HUDEP-2 (cell line): ENCODE data around the gene TULP4.
"Not testable (repeated sequence)": the region's sequence is repeated elsewhere in the genome, so short reads cannot be mapped to it uniquely, and the experiment has no call there.

Experiments
- DNase-seq, 76 experiments: peaks; one replicate each; lab custom pipeline; 2025; ENCODE audit not compliant: unreplicated experiment in 76 of 76; lab: John Stamatoyannopoulos, UW

Gene TULP4

DNA sequence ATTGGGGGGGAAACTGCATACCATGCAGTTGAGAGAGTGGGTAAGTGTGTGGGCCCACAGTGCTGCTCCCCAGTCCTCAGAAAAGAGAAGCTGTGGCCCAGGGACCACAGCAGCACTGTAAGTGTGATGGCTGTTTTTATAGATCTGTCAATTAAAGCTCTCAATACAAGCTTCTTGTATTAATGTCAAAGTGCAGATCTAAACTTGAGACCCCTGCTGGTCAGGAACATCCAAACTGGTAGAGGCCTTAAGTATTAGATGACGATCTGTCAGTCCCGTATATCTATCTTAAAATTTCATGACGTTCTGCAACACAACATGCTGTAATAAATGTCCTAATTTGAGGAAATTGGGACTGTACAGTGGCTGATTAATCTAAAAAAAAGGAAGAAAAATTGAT lies 74.8 kb downstream of the TULP4 start:
- DNase-seq = peak in 9 of 76 experiments; percentile 5 to 27 (median 11)

DNA sequence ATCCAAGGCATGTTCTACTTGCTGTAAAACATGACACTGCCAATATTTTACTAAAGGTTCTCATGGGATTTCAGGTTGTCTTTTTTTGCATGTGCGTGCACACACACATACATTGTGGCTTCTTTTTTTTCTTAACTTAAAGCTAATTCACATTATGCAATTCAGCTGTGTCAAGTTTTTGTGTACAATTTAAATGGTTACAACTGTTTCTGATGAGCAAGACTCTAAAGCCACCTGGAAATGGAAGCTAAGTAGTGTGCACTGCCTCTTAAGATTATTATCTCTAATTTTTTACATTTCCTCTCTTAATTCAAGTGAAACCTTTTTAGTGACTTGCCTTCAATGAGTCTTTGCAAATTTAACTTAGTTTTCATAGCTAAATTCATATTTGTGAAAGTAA lies 75.3 kb downstream of the TULP4 start:
- no peak for DNase-seq

DNA sequence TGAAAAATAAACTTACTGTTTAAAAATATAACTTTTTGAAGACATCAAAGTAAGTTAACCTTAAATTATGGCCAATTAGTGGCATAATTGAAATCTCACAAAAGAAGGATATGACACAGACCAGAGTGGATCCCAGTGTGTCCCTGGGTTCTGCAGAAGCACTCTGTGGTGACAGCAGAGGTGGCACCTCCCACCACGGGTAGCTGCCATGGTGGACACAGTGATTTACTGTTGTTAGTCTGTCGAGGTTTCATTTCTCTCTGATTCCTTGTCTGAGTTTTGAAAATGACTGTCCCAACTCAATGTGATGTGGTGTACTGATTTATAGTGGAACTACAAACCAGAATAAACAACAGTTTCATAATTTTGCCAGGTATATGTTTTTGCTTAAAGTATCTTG lies 76.5 kb downstream of the TULP4 start:
- no peak for DNase-seq

DNA sequence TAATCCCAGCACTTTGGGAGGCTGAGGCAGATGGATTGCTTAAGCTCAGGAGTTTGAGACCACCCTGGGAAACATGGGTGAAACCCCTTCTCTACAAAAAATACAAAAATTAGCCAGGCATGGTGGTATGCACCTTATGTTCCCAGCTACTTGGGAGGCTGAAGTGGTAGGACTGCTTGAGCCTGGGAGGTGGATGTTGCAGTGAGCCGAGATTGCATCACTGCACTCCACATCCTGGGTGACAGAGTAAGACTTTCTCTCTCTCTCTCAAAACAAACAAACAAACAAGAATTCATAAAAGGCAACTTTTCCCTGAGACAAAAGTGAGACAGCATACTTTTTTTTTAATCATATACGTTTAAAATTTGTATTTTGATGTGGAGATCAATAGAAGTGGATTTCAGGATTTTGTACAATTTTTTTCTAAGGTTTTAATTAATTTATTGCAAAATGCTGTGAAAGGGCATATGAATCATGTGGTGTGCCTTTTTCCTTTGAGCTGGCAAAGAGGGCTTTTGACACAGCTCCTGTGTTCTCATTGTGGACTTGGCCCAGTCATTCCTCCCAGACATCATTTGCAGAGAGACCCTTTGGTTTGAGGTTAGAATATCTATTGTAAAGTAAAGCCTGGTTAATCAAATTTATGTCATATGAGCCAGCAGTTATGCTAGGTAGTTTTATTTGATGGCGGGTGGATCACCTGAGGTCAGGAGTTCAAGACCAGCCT lies 77.1 kb downstream of the TULP4 start:
- DNase-seq = no peak

DNA sequence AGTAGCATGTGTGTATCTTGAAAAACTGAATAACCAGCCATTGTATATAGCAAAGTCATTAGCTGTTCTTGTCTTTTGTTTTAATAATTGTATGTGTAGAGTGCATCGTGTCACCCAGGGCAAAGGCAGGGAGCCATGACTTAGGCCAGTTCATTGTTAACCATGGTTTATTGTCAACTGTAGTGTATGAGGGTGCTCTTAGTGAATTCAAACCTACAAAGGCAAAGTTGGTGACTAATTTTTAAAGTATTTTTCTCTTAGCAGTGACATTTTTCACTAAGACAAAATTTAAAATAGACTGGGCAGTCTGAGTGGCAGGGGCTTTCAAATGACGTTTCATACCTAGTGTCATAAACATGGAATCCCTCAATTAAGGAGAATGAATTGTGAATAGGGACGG lies 79.0 kb downstream of the TULP4 start:
- DNase-seq = no peak

DNA sequence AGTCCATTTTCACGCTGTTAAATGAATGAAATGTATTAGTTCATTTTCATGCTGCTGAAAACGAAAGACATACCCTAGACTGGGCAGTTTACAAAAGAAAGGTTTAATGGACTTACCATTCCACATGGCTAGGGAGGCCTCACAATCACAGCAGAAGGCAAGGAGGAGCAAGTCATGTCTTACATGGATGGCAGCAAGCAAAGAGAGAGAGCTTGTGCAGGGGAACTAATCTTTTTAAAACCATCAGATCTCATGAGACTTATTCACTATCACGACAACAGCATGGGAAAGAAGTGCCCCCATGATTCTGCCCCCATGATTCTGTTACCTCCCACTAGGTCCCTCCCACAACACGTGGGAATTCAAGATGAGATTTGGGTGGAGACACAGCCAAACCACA lies 79.7 kb downstream of the TULP4 start:
- not testable (repeated sequence) for DNase-seq

DNA sequence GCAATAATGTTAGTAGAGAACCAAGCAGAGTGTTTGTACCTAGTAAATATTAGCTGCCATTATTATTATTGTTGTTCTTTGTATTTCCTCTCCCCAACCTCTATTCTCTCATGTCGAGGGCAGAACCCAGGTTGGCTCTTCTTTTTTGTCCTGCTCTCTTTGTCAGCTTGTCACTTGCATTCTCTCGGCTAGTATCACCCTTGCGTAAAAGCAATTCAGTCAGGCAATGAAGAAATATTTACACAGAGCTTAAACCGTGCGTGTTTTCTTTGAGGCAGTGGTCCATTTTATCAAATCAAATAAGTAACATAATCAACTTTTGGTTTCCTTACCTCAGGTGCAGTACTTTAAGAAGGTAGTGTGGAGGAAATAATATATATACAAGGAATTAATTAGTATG lies 83.9 kb downstream of the TULP4 start:
- no peak for DNase-seq

DNA sequence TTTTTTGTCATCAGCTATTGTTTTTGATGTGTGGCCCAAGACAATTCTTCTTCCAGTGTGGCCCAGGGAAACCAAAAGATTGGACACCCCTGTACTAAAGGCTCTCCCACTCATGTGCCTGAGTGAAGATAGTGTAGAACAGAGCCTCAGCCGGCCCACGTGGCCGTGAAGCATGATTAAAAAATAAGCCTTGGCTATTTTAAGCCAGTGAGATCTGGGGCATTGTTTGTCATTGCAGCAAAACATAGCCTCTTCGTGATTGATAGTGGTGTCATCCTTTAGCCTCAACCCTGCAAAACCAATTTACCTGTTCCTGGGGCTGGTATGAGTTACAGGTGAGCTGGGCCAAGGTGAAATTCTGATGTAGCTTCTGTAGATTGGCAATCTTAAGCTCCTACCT lies 85.3 kb downstream of the TULP4 start:
- DNase-seq = no peak

DNA sequence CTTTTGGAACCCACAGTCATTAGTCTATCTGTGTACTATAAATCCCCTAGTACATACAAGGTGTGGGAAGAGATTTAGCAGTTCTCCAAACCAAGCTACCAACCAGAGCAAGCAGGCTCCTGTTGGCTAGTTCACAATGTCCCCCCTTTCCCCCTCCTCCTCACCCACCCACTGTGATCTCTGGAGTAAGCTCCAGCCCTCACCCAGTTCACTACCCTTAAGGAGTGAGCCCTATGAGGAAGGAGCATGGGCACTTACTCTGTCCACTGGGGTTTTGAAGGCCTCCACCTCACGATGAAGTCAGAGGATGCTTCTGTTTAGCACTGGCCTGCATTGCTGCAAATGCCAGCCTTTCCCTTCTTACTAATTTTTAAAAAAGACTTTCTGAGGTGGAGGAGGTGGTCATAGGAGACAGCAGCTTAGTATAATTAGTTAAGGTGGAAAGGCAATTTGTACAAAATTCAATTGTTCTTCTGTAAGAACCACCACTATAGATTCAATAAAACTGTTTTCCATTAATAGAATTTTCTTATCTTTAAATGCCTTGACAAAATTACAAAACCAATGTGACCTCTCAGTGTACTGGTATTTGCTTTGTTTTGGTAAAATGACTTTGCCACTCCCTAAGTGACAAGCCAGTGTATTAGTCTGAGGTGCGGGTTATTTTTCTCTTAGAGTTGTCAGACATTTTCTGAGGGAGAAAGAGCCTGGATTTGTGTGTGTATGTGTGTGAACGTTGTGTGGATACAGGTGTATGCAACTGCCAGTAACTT lies 86.2 kb downstream of the TULP4 start:
- DNase-seq = no peak

DNA sequence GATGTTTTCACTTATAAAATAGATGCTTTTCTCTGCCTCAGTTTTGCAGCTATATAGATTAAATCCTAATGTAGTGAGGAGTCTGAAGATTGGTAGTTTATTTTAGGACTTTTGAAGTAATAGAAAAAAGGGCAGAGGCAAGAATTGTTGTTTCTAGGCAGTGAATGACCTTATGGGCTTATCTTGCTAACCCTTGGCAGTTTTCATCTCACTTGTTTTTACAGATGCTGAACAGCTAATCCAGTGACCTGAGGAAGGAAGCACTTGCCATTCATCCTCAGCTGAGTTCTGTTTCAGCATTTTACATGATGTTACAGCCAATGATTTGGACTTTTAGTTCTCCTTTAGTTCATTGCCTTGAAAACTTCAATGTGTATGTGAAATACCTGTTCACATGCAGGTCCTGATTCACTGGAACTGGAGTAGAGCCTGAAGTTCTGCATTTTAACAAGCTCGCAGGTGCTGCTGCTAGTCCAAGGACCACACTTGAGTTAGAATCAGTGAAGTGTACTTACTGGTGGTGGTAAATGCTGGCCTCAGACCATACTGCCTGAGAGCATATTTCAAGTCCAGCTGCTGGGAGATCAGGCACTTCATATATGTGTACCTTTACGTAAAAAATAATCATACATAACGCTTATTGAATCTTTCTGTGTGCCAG lies 86.9 kb downstream of the TULP4 start:
- DNase-seq = no peak

DNA sequence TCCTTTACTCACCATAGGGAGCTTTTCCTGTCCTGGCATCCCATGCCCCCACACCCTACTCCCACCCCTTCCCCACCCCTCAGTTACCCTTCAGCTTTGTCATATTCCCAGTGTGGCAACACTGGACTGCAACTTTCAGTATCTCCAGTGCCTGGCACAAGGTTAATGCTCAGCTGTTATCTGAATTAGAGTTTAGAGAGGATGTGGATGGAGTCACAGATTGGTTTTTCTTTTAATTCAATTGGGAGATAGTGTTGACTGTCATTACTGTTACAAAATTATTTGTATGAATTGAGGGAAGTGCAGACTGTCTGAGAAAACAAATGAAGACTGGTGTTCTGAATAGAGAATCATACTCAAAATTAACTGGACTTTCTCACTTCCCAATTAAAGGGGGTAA lies 89.9 kb downstream of the TULP4 start:
- no peak for DNase-seq

DNA sequence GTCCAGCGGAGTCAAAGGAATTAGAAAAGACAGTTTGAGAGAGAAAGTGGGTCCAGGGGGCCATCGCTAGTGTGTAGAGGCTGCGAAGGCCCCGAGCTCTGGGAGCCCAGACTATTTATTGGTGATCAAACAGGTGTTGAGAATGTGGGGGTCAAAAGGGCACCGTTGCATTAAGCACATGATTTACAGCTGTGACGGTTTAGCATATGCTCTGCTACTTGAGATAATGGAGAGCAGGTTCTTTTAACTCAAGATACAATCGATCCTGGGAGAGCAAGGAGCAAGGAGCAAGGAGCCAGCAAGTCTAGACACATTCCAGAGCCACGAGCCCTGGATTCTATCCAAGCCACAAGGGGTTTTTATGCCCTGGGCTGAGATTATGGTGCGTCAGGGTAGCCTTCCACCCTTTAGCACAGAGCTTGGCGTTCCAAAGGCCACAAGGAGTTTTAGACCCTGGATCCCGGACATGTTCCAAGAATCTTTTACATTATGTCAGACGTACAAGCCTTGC lies 93.1 kb downstream of the TULP4 start:
- DNase-seq = not testable (repeated sequence)

DNA sequence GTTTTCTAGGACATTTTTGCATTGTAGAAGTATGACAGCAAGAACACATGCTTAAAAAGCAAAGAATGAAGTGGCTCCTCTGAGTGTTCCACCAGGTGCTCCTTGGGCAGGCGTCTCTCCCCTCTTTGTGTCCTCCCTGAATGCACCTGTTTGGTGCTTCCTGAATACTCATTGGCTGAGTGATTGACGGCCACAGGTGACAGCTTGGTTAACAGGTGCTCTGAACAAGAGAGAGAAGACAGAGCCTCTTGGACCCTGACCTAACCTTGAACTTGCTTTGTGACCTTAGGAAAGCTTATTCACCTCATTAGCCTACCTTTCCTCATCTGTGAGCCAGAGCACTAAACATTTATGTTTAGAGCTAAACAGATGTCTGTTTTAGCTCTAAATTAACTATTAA lies 93.7 kb downstream of the TULP4 start:
- no peak for DNase-seq

DNA sequence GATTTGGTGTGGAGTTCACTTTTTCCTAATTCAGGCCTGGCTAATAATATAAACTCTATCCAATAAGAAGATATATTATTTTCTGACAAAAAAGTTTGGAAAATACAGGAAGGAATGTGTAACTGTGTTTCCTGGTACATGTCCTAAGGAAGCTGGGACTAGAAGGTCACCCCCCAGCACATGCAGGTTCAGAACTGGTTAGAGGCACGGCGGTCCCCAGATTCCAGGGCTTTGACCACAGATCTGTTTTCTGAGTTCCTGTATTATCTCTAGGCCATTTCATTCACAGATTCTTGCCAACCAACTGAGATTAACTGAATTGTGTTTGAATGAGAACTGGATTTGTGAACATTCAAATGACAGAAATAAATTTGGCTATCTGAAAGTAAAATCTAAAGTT lies 94.5 kb downstream of the TULP4 start:
- DNase-seq = no peak

DNA sequence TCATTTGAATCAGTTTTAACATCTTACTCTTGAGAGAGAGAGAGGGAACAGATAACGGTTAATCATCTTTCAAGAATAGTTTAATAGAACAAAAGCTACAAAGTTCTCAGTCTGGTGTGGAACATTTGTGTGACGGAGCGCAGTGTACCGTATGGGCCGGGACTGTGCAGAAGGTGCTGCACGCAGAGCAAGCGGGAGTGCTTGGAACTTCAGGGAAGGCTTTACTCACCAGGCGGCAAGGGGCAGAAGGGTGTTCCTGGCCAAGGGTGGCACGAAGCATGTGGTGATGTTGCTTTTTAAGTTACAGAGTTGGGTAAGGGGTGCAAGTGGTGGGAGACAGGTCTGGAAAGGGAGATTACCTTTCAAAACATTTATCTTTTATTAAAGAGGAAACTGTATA lies 95.7 kb downstream of the TULP4 start:
- DNase-seq = no peak

DNA sequence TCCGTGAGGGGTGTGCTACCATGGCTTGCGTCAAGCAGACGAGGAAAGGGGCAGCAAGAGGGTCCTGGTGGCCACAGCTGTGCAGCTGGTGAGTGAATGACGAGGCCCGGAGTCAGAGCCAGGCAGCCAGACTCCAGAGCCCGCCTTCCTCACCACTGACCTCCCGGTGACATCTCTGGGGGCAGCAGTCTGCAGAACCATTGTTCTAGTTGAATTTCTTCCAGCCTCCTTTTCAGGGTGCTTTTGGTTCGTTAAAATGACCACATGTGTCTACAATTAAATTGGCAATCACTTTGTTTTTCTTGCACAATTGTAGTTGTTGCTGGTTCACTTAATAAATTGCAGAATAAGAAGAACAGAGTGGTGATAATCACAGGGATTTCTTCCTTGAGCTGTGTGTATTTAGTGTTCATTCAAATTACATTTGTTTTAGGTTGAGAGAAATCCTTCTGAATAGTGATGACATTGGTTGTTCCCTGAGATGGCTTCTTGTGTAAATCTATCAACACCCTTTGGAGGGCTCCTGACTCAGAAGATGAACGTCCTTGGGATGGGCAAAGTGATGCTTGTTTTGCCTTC lies 96.4 kb downstream of the TULP4 start:
- DNase-seq = no peak

DNA sequence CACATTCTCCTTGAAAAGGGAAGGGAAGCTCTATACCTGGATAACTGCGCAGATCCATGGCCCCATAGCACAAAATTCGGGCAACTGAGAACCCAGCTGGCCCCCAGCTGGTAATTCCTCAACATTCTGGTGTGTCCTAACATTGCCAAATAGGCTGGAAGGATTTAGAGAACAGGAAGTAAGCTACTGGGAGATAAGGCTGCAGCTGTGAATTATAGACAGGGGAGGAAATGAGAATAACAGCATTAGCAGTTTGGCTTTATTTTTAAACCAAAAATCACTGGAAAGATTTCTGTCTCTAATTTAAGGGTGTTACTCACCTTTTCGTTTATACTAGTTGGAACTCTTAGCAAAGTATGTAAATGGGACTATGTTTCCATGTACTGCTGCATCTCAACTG lies 97.2 kb downstream of the TULP4 start:
- DNase-seq = peak in 1 of 76 experiments; percentile 10

DNA sequence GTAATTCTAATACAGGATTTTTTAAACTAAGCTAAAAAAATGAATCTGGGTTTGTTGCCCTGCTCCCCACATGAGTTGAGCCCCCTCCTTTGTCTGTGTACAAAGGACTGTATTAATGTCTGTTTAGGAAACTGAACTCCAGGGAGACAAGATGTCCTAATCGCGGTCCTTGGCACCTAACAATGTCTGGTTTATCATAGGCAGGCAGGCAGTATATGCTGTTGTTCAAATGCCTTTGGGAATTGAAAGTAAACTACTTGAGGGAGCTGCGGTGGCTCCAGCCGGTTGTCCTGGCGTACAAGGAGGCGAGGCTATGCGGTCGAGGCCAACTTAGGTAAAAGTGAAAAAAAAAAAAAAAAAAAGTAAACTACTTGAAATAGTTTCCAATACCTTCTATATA lies 98.5 kb downstream of the TULP4 start:
- DNase-seq = no peak

DNA sequence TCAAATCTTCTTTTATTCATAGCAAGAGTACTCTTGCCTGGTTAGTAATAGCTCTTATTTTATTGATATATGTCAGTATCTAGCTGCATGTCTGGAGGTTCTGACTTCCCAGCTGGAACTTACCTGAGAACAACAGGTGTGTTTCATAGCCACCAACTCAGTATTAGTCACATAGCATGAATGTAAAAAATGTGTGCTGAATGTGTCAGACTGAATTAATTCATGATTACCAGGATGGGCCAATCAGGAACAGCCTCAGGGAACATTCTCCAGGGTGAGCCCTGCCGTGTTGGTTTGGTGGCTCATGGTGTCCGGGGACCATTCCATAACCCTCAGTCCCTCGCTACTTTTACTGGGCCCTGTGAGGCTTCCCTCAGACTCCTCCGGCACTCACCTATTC lies 99.7 kb downstream of the TULP4 start:
- DNase-seq = no peak

DNA sequence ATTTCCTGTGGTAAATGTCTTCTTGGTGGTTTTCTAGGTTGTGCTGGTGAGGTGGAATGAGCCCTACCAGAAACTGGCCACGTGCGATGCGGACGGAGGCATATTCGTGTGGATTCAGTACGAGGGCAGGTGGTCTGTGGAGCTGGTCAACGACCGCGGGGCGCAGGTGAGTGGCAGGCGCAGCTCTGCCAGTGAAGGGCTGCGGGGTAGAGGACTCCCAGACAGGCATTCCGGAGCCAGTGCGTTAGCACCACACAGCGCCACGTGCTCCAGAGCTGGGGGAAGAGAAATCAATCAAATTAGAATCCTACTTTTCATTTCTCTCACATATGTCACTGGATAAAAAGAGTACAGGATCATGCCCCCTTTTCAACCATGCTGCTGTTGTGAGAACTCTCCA lies 100.8 kb downstream of the TULP4 start:
- no peak for DNase-seq

DNA sequence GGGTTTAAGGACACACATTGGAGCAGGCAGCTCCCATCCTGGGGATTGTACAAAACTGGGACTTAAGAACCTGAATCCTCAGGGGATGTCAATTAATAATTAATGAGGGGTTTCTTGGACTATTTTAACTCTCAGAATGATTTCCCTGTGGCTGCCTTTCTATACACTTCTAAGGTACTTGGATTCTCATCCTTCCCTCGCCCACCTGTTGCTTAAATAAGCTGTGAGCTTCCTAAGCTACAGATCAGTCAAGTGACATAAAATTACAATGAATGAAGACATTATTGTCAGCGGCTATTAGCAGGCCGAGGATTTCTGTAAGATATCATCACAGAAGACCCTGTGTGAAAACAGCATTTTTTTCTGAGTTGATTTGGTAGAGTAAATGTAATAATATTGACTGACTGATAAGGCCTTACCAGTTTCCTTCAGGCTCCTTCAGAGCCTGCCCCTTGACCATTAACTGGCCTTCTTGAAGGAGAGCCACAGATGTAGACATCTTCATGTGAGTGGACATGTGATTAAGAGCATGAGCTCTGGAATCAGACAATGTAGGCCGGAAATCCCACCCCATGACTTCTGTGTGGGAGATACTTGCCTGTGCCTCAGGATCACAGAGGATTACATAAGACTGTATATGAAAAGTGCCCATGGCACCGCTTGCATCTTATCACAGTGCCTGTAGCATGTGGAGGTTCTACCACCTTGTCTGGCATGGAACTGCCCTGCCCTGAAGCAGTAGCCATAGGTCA lies 101.7 kb downstream of the TULP4 start:
- no peak for DNase-seq
